ENCODE results near the gene DUSP14. TPM values are rescaled to one million over a fixed set of nuclear protein-coding genes. Genes with fewer than 3 reads are reported as not detected.
A peak's percentile ranks its signal among the peaks of the same experiment; 100 is the strongest.

Gene DUSP14
- total and polyA plus RNA-seq, 2 of the 13 experiments (the other 11 are each of a cell fraction or from before 2014, with no cell fraction given), result 33.5 to 39.8 TPM

GRCh38 chr17:37489197-37490001 lies at the start of gene DUSP14 (continued):
- TF ChIP-seq, protein P1, sequence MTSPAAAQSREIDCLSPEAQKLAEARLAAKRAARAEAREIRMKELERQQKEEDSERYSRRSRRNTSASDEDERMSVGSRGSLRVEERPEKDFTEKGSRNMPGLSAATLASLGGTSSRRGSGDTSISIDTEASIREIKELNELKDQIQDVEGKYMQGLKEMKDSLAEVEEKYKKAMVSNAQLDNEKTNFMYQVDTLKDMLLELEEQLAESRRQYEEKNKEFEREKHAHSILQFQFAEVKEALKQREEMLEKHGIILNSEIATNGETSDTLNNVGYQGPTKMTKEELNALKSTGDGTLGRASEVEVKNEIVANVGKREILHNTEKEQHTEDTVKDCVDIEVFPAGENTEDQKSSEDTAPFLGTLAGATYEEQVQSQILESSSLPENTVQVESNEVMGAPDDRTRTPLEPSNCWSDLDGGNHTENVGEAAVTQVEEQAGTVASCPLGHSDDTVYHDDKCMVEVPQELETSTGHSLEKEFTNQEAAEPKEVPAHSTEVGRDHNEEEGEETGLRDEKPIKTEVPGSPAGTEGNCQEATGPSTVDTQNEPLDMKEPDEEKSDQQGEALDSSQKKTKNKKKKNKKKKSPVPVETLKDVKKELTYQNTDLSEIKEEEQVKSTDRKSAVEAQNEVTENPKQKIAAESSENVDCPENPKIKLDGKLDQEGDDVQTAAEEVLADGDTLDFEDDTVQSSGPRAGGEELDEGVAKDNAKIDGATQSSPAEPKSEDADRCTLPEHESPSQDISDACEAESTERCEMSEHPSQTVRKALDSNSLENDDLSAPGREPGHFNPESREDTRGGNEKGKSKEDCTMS (CRISPR knock-in tag; conservative IDR thresholded peaks at IDR 0.05), result no peak
- TF ChIP-seq KLF9 (CRISPR knock-in tag; IDR thresholded peaks at IDR 0.05; ENCODE audit: low read depth), result no peak
- TF ChIP-seq ZNF383 (CRISPR knock-in tag; IDR thresholded peaks at IDR 0.05; ENCODE audit: borderline replicate concordance), result no peak
- TF ChIP-seq TAF15 (IDR thresholded peaks at IDR 0.05; ENCODE audit: low read depth, low read length, poor library complexity, severe bottlenecking), result no peak
- no peak for TF ChIP-seq CERS6 (CRISPR knock-in tag; IDR thresholded peaks at IDR 0.05)
- no peak for TF ChIP-seq ZKSCAN5 (CRISPR knock-in tag; IDR thresholded peaks at IDR 0.05)
- TF ChIP-seq DNMT3B (CRISPR knock-in tag; conservative IDR thresholded peaks at IDR 0.05), result no peak
- no peak for TF ChIP-seq NPAS2 (CRISPR knock-in tag; IDR thresholded peaks at IDR 0.05; ENCODE audit: borderline replicate concordance)
- TF ChIP-seq EED (CRISPR knock-in tag; IDR thresholded peaks at IDR 0.05), result no peak
- peak; percentile 75; the same call in 1 of the 2 replicates for TF ChIP-seq ZNF746 (CRISPR knock-in tag; IDR thresholded peaks at IDR 0.05)
- TF ChIP-seq CENPT (CRISPR knock-in tag; IDR thresholded peaks at IDR 0.05; ENCODE audit: low read depth), result no peak
- TF ChIP-seq ZBTB1 (CRISPR knock-in tag; IDR thresholded peaks at IDR 0.05; ENCODE audit: borderline replicate concordance), result no peak
- TF ChIP-seq ZNF790 (CRISPR knock-in tag; IDR thresholded peaks at IDR 0.05; ENCODE audit: borderline replicate concordance), result no peak
- no peak for TF ChIP-seq NCOA1 (CRISPR knock-in tag; IDR thresholded peaks at IDR 0.05)
- TF ChIP-seq ZFP36 (IDR thresholded peaks at IDR 0.05; ENCODE audit: borderline replicate concordance, low read depth, low read length, partially characterized antibody), result no peak
- TF ChIP-seq FOSL1 (CRISPR knock-in tag; IDR thresholded peaks at IDR 0.05; ENCODE audit: borderline replicate concordance), result no peak
- TF ChIP-seq ARID2 (CRISPR knock-in tag; IDR thresholded peaks at IDR 0.05; ENCODE audit: borderline replicate concordance), result peak; percentile 83
- TF ChIP-seq GATA4 (IDR thresholded peaks at IDR 0.05; ENCODE audit: borderline replicate concordance, low read depth), result no peak
- no peak for TF ChIP-seq ZNF780A (CRISPR knock-in tag; IDR thresholded peaks at IDR 0.05)
- peak; percentile 31; the same call in 1 of the 2 replicates for TF ChIP-seq ZNF605 (CRISPR knock-in tag; IDR thresholded peaks at IDR 0.05)
- no peak; the same call in 1 of the 2 replicates for TF ChIP-seq ZNF451 (CRISPR knock-in tag; IDR thresholded peaks at IDR 0.05)
- TF ChIP-seq FOXJ3 (CRISPR knock-in tag; IDR thresholded peaks at IDR 0.05; ENCODE audit: borderline replicate concordance), result no peak
- no peak for TF ChIP-seq ZNF33A (CRISPR knock-in tag; IDR thresholded peaks at IDR 0.05; ENCODE audit: borderline replicate concordance)
- TF ChIP-seq MAFF (IDR thresholded peaks at IDR 0.05; ENCODE audit: low read depth, low read length), result no peak
- TF ChIP-seq NFYB (CRISPR knock-in tag; IDR thresholded peaks at IDR 0.05), result no peak
- TF ChIP-seq ZBTB46 (CRISPR knock-in tag; IDR thresholded peaks at IDR 0.05; ENCODE audit: borderline replicate concordance), result no peak

Measured in HepG2 (cell line).